Upper lobe of left lung (tissue), 4 donors: ENCODE measurements around the gene ARAP1.

ENCODE experiments used
- CTCF ChIP-seq, 6 experiments: fragments of 450-650 bp in 4 of 6; fragments of 200-600 bp in 2 of 6; sonication (generic) in 2 of 6; IDR thresholded peaks; one replicate each; pipeline ENCODE4 v1.5.1; 2016 to 2019; ENCODE audit warnings: antibody characterized with exemption in 6 of 6
- EP300 ChIP-seq, 4 donors: sonication (generic); formaldehyde crosslinking; IDR thresholded peaks; one replicate each; pipeline ENCODE4 v1.5.1; 2017; ENCODE audit warnings: antibody characterized with exemption in 4 of 4, control low read depth in 2 of 4
- POLR2A ChIP-seq, 4 donors: fragments of 450-650 bp; IDR thresholded peaks; one replicate each; pipeline ENCODE4 v1.5.1; 2016 to 2017; ENCODE audit warnings: antibody characterized with exemption in 4 of 4, mild to moderate bottlenecking in 2 of 4
- POLR2AphosphoS5 ChIP-seq, 2 donors: sonication (generic); formaldehyde crosslinking; IDR thresholded peaks; one replicate each; pipeline ENCODE4 v1.5.1; 2017; ENCODE audit warnings: antibody characterized with exemption in 2 of 2

GRCh38 chr11:72755713-72756285 is 3.6 kb upstream of the ARAP1 start:
- TF ChIP-seq CTCF (IDR thresholded peaks at IDR 0.05) (no peak), POLR2AphosphoS5 (IDR thresholded peaks at IDR 0.05) (no peak), EP300 (IDR thresholded peaks at IDR 0.05) (no peak), POLR2A (IDR thresholded peaks at IDR 0.05) (no peak)
